BJ (cell line): Measurements from ENCODE around the gene OR4N2. TPM values are rescaled to one million over a fixed set of nuclear protein-coding genes. Genes with fewer than 3 reads are reported as not detected.
"Not testable (repeated sequence)": the region's sequence is repeated elsewhere in the genome, so short reads cannot be mapped to it uniquely, and the experiment has no call there.

Source experiments
- CTCF ChIA-PET: fragments of 350-600 bp; formaldehyde crosslinking; extraction: SDS; loops from one replicate; lab custom pipeline; 2021; ENCODE audit warnings: antibody characterized with exemption, inconsistent platforms; lab: Yijun Ruan, JAX
- POLR2A ChIA-PET: fragments of 300-600 bp; sonication (Branson Sonifier 250); formaldehyde crosslinking; extraction: SDS; loops from one replicate; lab custom pipeline; 2021; ENCODE audit warnings: antibody characterized with exemption; lab: Charles Lee
- DNase-seq: peaks from one replicate; pipeline ENCODE4 v3.0.0-alpha.2; 2011; ENCODE audit warnings: low read depth
- H3K27me3 ChIP-seq: 2 replicates; pipeline ENCODE4 v1.6.0; 2011; ENCODE audit warnings: low read length; ENCODE audit not compliant: control insufficient read depth, insufficient read depth
- H3K36me3 ChIP-seq: 2 replicates; pipeline ENCODE4 v1.5.1; 2011; ENCODE audit warnings: low read length; ENCODE audit not compliant: control insufficient read depth, insufficient read depth
- H3K4me3 ChIP-seq: 2 replicates; pipeline ENCODE4 v1.5.1; 2011; ENCODE audit warnings: low read depth, mild to moderate bottlenecking, control low read depth, low read length
- CTCF ChIP-seq: IDR thresholded peaks from 2 replicates; pipeline ENCODE4 v1.5.1; 2011; ENCODE audit warnings: low read depth, mild to moderate bottlenecking, control low read depth, inconsistent platforms, low read length, moderate library complexity; ENCODE audit not compliant: insufficient read depth
- polyA plus RNA-seq: library from polyadenylated mRNA; depleted of rRNA; stranded (reverse); fragments of >200 nt; gene quantifications from 2 replicates; pipeline ENCODE4 v1.2.3, GENCODE V29; 2011; rRNA removed

Gene OR4N2
- polyA plus RNA-seq, 1 experiment = not detected

GRCh38 chr14:19851365-19851764, 47.8 kb downstream of the OR4N2 start:
- DNase-seq = no peak
- ChIA-PET POLR2A (no interaction called here), CTCF (no interaction called here)
- no peaks in the 10 kb centered on the region for H3K27me3 ChIP-seq
- no peak overlapping the region for H3K4me3 ChIP-seq
- H3K36me3 ChIP-seq = no peaks in the 10 kb centered on the region
- TF ChIP-seq CTCF = no peak

GRCh38 chr14:19866061-19866669, 62.6 kb downstream of the OR4N2 start:
- H3K36me3 ChIP-seq, DNase-seq, POLR2A ChIA-PET, CTCF ChIA-PET, H3K4me3 ChIP-seq, H3K27me3 ChIP-seq: not testable (repeated sequence)

GRCh38 chr14:19873178-19873577, 69.6 kb downstream of the OR4N2 start:
- Histone ChIP-seq H3K4me3 (no peak overlapping the region), H3K36me3 (no peaks in the 10 kb centered on the region), H3K27me3 (no peaks in the 10 kb centered on the region)
- CTCF ChIA-PET = no interaction called here
- DNase-seq = no peak
- no peak for TF ChIP-seq CTCF
- POLR2A ChIA-PET = no interaction called here

- TF ChIP-seq CTCF = no peak
- no peak for DNase-seq
- ChIA-PET POLR2A (no interaction called here), CTCF (no interaction called here)
- Histone ChIP-seq H3K36me3 (no peaks in the 10 kb centered on the region), H3K4me3 (no peak within 1 kb of the TSS), H3K27me3 (no peaks in the 10 kb centered on the region)
Observed at GRCh38 chr14:19874842-19875241, 71.3 kb downstream of the OR4N2 start, which contains the start of gene OR4K2. OR4K2 (plus strand) TSS chr14:19875142; CDS start chr14:19876268, 1,126 bp downstream.

- ChIA-PET CTCF (no interaction called here), POLR2A (no interaction called here)
- no peaks in the 10 kb centered on the region for H3K36me3 ChIP-seq
- peak; percentile 29; the same call in 1 of the 2 replicates for TF ChIP-seq CTCF
- H3K4me3 ChIP-seq = no peak overlapping the region
- H3K27me3 ChIP-seq = no peaks in the 10 kb centered on the region
- no peak for DNase-seq
Observed at GRCh38 chr14:19878029-19878642, 74.6 kb downstream of the OR4N2 start.

Other genes with a start within 250 kb of the OR4N2 start
- gene OR11H2, start 89.9 kb upstream of the OR4N2 start, polyA plus RNA-seq = not detected in 2 replicates
- gene OR4Q3, start 60.2 kb upstream of the OR4N2 start, polyA plus RNA-seq = not detected in 2 replicates
- not detected in 2 replicates for gene OR4M1, start 30.3 kb upstream of the OR4N2 start, polyA plus RNA-seq
- gene OR4K2, start 71.4 kb downstream of the OR4N2 start, polyA plus RNA-seq = not detected in 2 replicates
- gene OR4K5, start 116.8 kb downstream of the OR4N2 start, polyA plus RNA-seq = not detected in 2 replicates
- not detected in 2 replicates for gene OR4K1, start 127.1 kb downstream of the OR4N2 start, polyA plus RNA-seq
- gene OR4K15, start 171.8 kb downstream of the OR4N2 start, polyA plus RNA-seq = not detected in 2 replicates
- gene OR4Q2, start 198.4 kb downstream of the OR4N2 start, polyA plus RNA-seq = not detected in 2 replicates
- gene OR4K14, start 215.5 kb downstream of the OR4N2 start, polyA plus RNA-seq = not detected in 2 replicates
- gene OR4K13, start 232.3 kb downstream of the OR4N2 start, polyA plus RNA-seq = not detected in 2 replicates